Retinal pigment epithelial cell (primary cell): Measurements from ENCODE around the gene ENHO.

Experiments used
- DNase-seq: peaks from one replicate; pipeline ENCODE4 v3.0.0-alpha.2; 2010; ENCODE audit warnings: low read depth
- H3K4me3 ChIP-seq: 2 replicates; pipeline ENCODE4 v1.5.1; 2011; ENCODE audit warnings: mild to moderate bottlenecking, low read length, control low read depth, moderate library complexity
- CTCF ChIP-seq: conservative IDR thresholded peaks from 2 replicates; pipeline ENCODE4 v1.5.1; 2011; ENCODE audit warnings: low read depth, low read length, control low read depth, inconsistent platforms

Gene ENHO

GRCh38 chr9:34513567-34514214 lies 9.1 kb downstream of the ENHO start:
- no peak for DNase-seq
- H3K4me3 ChIP-seq: no peak overlapping the region
- no peak for TF ChIP-seq CTCF

GRCh38 chr9:34512131-34513078 lies 10.4 kb downstream of the ENHO start:
- TF ChIP-seq CTCF: no peak
- DNase-seq: no peak
- no peak overlapping the region for H3K4me3 ChIP-seq

- no peak for DNase-seq
- no peak for TF ChIP-seq CTCF
- H3K4me3 ChIP-seq: no peak overlapping the region
Measured at GRCh38 chr9:34510497-34511468, 12.0 kb downstream of the ENHO start.

GRCh38 chr9:34508951-34509350 lies 13.8 kb downstream of the ENHO start:
- no peak overlapping the region for H3K4me3 ChIP-seq
- TF ChIP-seq CTCF: no peak
- no peak for DNase-seq

- no peak for DNase-seq
- TF ChIP-seq CTCF: no peak
Measured at GRCh38 chr9:34508463-34508862, 14.3 kb downstream of the ENHO start.

GRCh38 chr9:34507966-34508365 lies 14.8 kb downstream of the ENHO start:
- no peak for DNase-seq

More at GRCh38 chr9:34508463-34508862, 14.3 kb downstream of the ENHO start:
- no peak overlapping the region for H3K4me3 ChIP-seq

More at GRCh38 chr9:34507966-34508365, 14.8 kb downstream of the ENHO start:
- no peak for TF ChIP-seq CTCF
- H3K4me3 ChIP-seq: no peak overlapping the region
